Thyroid gland (tissue), 4 donors: ENCODE measurements around the gene MEGF10. TPM values are rescaled to one million over a fixed set of nuclear protein-coding genes. Genes with fewer than 3 reads are reported as not detected.

Source experiments
- DNase-seq, 2 donors: peaks; one replicate each; pipeline ENCODE4 v3.0.0-alpha.2; 2019
- H3K27ac ChIP-seq, 3 donors: fragments of 200-600 bp; sonication (generic); 1 replicate in 2 of 3; 2 replicates in 1 of 3; pipeline ENCODE4 v1.5.1; 2016 to 2019; ENCODE audit warnings: mild to moderate bottlenecking in 1 of 3, moderate library complexity in 1 of 3
- H3K27me3 ChIP-seq: fragments of 200-600 bp; sonication (generic); one replicate; pipeline ENCODE4 v1.5.1; 2019
- H3K36me3 ChIP-seq, 2 donors: fragments of 200-600 bp; sonication (generic); one replicate each; pipeline ENCODE4 v1.5.1; 2016 to 2019
- H3K4me1 ChIP-seq, 2 donors: fragments of 200-600 bp; sonication (generic); one replicate each; pipeline ENCODE4 v1.5.1; 2017 to 2019
- H3K4me3 ChIP-seq, 3 donors: fragments of 200-600 bp; sonication (generic); replicated peaks in 1 of 3; 1 replicate in 2 of 3; 2 replicates in 1 of 3; pipeline ENCODE4 v1.5.1; 2016; ENCODE audit warnings: mild to moderate bottlenecking in 1 of 3
- H3K9me3 ChIP-seq: fragments of 200-600 bp; sonication (generic); one replicate; pipeline ENCODE4 v1.5.1; 2017
- CTCF ChIP-seq, 6 experiments: fragments of 200-600 bp in 3 of 6; fragments of 450-650 bp in 3 of 6; sonication (generic) in 3 of 6; IDR thresholded peaks; one replicate each; pipeline ENCODE4 v1.5.1; 2016 to 2019; ENCODE audit warnings: antibody characterized with exemption in 6 of 6, mild to moderate bottlenecking in 2 of 6, inconsistent platforms in 1 of 6, moderate library complexity in 1 of 6
- POLR2A ChIP-seq, 2 donors: fragments of 450-650 bp; IDR thresholded peaks; one replicate each; pipeline ENCODE4 v1.6.1; 2017; ENCODE audit warnings: antibody characterized with exemption in 2 of 2, mild to moderate bottlenecking in 2 of 2, moderate library complexity in 1 of 2
- WGBS, 2 donors: methylation state at CpG; one replicate each; pipeline ENCODE4 v1.1.5; 2017; 5-methylcytosine and 5-hydroxymethylcytosine counted together
- intact Hi-C: fragments of 100-400 bp; cut with DNase I; formaldehyde crosslinking; loops from one replicate; pipeline ENCODE4 v1.15.1; 2023
- total RNA-seq, 4 donors: library from RNA; depleted of rRNA; stranded (reverse); fragments of >200 nt; gene quantifications; one replicate each; pipeline ENCODE4 v1.2.3, GENCODE V29; 2016

MEGF10 gene
- total RNA-seq, 4 donors from 2014 or later = under 0.01 to 2.3 (median 0.42) TPM; not detected in 1

- Histone ChIP-seq H3K9me3 (no peaks in the 10 kb centered on the region), H3K4me1 (peaks cover 4 to 13% of the 10 kb centered on the region in 2 donors), H3K36me3 (no peaks in the 10 kb centered on the region), H3K4me3 (no peak overlapping the region), H3K27ac (no peak overlapping the region), H3K27me3 (no peaks in the 10 kb centered on the region)
- TF ChIP-seq POLR2A (IDR thresholded peaks at IDR 0.05) (no peak), CTCF (IDR thresholded peaks at IDR 0.05) (no peak)
- no peak for DNase-seq
- intact Hi-C loops = no loop called here
- 94% methylated on average over 5 of the region's 5 CpGs for WGBS, 2 donors
Measured at GRCh38 chr5:127411381-127411780, 120.8 kb downstream of the MEGF10 start.

GRCh38 chr5:127412698-127413097 lies 122.1 kb downstream of the MEGF10 start:
- no peak overlapping the region for H3K4me3 ChIP-seq
- H3K27ac ChIP-seq = no peak overlapping the region
- H3K4me1 ChIP-seq = peaks cover 4 to 13% of the 10 kb centered on the region in 2 donors
- no peaks in the 10 kb centered on the region for H3K27me3 ChIP-seq
- intact Hi-C loops = no loop called here
- WGBS, 2 donors = 96 to 99% methylated on average over 3 of the region's 3 CpGs
- H3K36me3 ChIP-seq = no peaks in the 10 kb centered on the region
- DNase-seq = no peak
- no peaks in the 10 kb centered on the region for H3K9me3 ChIP-seq
- TF ChIP-seq CTCF (IDR thresholded peaks at IDR 0.05) = no peak
- TF ChIP-seq POLR2A (IDR thresholded peaks at IDR 0.05) = no peak

GRCh38 chr5:127415034-127415433 lies 124.4 kb downstream of the MEGF10 start:
- peaks cover 0 to 4% of the 10 kb centered on the region in 2 donors for H3K4me1 ChIP-seq
- H3K36me3 ChIP-seq = no peaks in the 10 kb centered on the region
- 69 to 82% methylated on average over 2 of the region's 2 CpGs for WGBS, 2 donors
- intact Hi-C loops = no loop called here
- H3K27ac ChIP-seq = no peak overlapping the region
- no peaks in the 10 kb centered on the region for H3K9me3 ChIP-seq
- DNase-seq = no peak
- no peaks in the 10 kb centered on the region for H3K27me3 ChIP-seq
- no peak for TF ChIP-seq CTCF (IDR thresholded peaks at IDR 0.05)
- no peak for TF ChIP-seq POLR2A (IDR thresholded peaks at IDR 0.05)
- H3K4me3 ChIP-seq = no peak overlapping the region

- intact Hi-C loops = no loop called here
- TF ChIP-seq CTCF (IDR thresholded peaks at IDR 0.05) = no peak
- no peak for TF ChIP-seq POLR2A (IDR thresholded peaks at IDR 0.05)
- Histone ChIP-seq H3K9me3 (no peaks in the 10 kb centered on the region), H3K4me3 (no peak overlapping the region), H3K36me3 (no peaks in the 10 kb centered on the region), H3K4me1 (no peaks in the 10 kb centered on the region), H3K27me3 (no peaks in the 10 kb centered on the region), H3K27ac (no peak overlapping the region)
- 95 to 97% methylated on average over 4 of the region's 4 CpGs for WGBS, 2 donors
- no peak for DNase-seq
Measured at GRCh38 chr5:127416906-127417305, 126.3 kb downstream of the MEGF10 start.

GRCh38 chr5:127417528-127417927 lies 126.9 kb downstream of the MEGF10 start:
- Histone ChIP-seq H3K36me3 (no peaks in the 10 kb centered on the region), H3K9me3 (no peaks in the 10 kb centered on the region), H3K4me1 (no peaks in the 10 kb centered on the region), H3K27ac (no peak overlapping the region), H3K4me3 (no peak overlapping the region), H3K27me3 (no peaks in the 10 kb centered on the region)
- WGBS, 2 donors = 53 to 56% methylated on average over 2 of the region's 2 CpGs
- intact Hi-C loops = no loop called here
- no peak for DNase-seq
- no peak for TF ChIP-seq POLR2A (IDR thresholded peaks at IDR 0.05)
- no peak for TF ChIP-seq CTCF (IDR thresholded peaks at IDR 0.05)
